GM12878 (cell line): ENCODE data around the gene PHLPP1. TPM values are rescaled to one million over a fixed set of nuclear protein-coding genes. Genes with fewer than 3 reads are reported as not detected.
A peak's percentile ranks its signal among the peaks of the same experiment; 100 is the strongest.

Source experiments
- ATAC-seq: fragments of 200-7000 bp; cut with Tn5 transposase; 3 replicates; pipeline ENCODE4 v1.9.1; 2020; ENCODE audit warnings: mild to moderate bottlenecking, moderate library complexity
- BruUV-seq: library from RNA; stranded (reverse); fragments of 400-500 nt; replicated peaks from 2 replicates; lab custom pipeline; 2021; lab: Mats Ljungman, UMichigan
- CTCF ChIA-PET: fragments of 300-600 bp; sonication (Branson Sonifier 250); formaldehyde crosslinking; extraction: SDS; loops from one replicate; lab custom pipeline; 2021; ENCODE audit warnings: inconsistent platforms; lab: Yijun Ruan, JAX
- POLR2A ChIA-PET: fragments of 350-600 bp; formaldehyde crosslinking; extraction: SDS; loops from one replicate; lab custom pipeline; 2021; ENCODE audit warnings: inconsistent platforms; lab: Charles Lee
- RAD21 ChIA-PET: fragments of 300-600 bp; sonication (Branson Sonifier 250); formaldehyde crosslinking; loops from one replicate; lab custom pipeline; 2023; ENCODE audit warnings: antibody characterized with exemption; ENCODE audit not compliant: unreplicated experiment; lab: Charles Lee
- SMC1A ChIA-PET: fragments of 300-600 bp; sonication (Branson Sonifier 250); formaldehyde crosslinking; loops from one replicate; lab custom pipeline; 2023; ENCODE audit not compliant: unreplicated experiment, uncharacterized antibody; lab: Charles Lee
- DNase-seq: peaks from one replicate; pipeline ENCODE4 v3.0.0-alpha.2; 2011; ENCODE audit warnings: low read depth, low spot score
- FAIRE-seq: peaks from 3 replicates; lab custom pipeline; 2011; peaks lifted over from hg19 to GRCh38; lab: Jason Lieb, UNC
- H2AFZ ChIP-seq: 2 replicates; pipeline ENCODE4 v1.6.0; 2011; ENCODE audit warnings: low read depth, low read length, control low read depth; ENCODE audit not compliant: control insufficient read depth
- H3K27ac ChIP-seq: 2 replicates; pipeline ENCODE4 v1.5.1; 2011; ENCODE audit warnings: control low read depth; ENCODE audit not compliant: control insufficient read depth, insufficient read depth
- H3K27me3 ChIP-seq, 2 experiments: replicated peaks in 1 of 2; 2 replicates each; pipeline versions ENCODE4 v1.6.0 to v1.6.1; 2011; ENCODE audit warnings: low read length in 1 of 2; ENCODE audit not compliant: control insufficient read depth in 2 of 2, insufficient read depth in 2 of 2
- H3K36me3 ChIP-seq, 2 experiments: 2 replicates each; pipeline ENCODE4 v1.5.1; 2011; ENCODE audit warnings: low read length in 1 of 2; ENCODE audit not compliant: control insufficient read depth in 2 of 2, insufficient read depth in 2 of 2
- H3K4me1 ChIP-seq: 2 replicates; pipeline ENCODE4 v1.6.1; 2011; ENCODE audit warnings: mild to moderate bottlenecking, low read length, moderate library complexity, mixed read lengths; ENCODE audit not compliant: control insufficient read depth, insufficient read depth
- H3K4me2 ChIP-seq: 2 replicates; pipeline ENCODE4 v1.6.0; 2011; ENCODE audit warnings: control low read depth; ENCODE audit not compliant: control insufficient read depth, insufficient read depth
- H3K4me3 ChIP-seq: fragments of 200-600 bp; sonication (generic); 2 replicates; pipeline ENCODE4 v1.5.1; 2016
- H3K79me2 ChIP-seq: 2 replicates; pipeline ENCODE4 v1.6.0; 2011; ENCODE audit warnings: low read length; ENCODE audit not compliant: control insufficient read depth, insufficient read depth
- H3K9ac ChIP-seq: 2 replicates; pipeline ENCODE4 v1.8.0; 2011; ENCODE audit warnings: low read length, control low read depth, mixed read lengths; ENCODE audit not compliant: control insufficient read depth, insufficient read depth
- H3K9me3 ChIP-seq: replicated peaks from 3 replicates; pipeline ENCODE4 v1.5.1; 2011; ENCODE audit warnings: mild to moderate bottlenecking, low read length; ENCODE audit not compliant: control insufficient read depth, insufficient read depth
- H4K20me1 ChIP-seq: 2 replicates; pipeline ENCODE4 v1.6.0; 2011; ENCODE audit not compliant: control insufficient read depth, insufficient read depth
- JUNB ChIP-seq: IDR thresholded peaks from 2 replicates; pipeline ENCODE4 v1.6.1; 2016; ENCODE audit warnings: antibody characterized with exemption, mild to moderate bottlenecking
- KDM1A ChIP-seq: fragments of 200-600 bp; sonication (generic); IDR thresholded peaks from 2 replicates; pipeline ENCODE4 v1.6.1; 2016; ENCODE audit warnings: borderline replicate concordance
- NBN ChIP-seq: fragments of 450-650 bp; IDR thresholded peaks from 2 replicates; pipeline ENCODE4 v1.6.1; 2016
- PKNOX1 ChIP-seq: fragments of 450-650 bp; IDR thresholded peaks from 2 replicates; pipeline ENCODE4 v1.6.1; 2016; ENCODE audit warnings: mild to moderate bottlenecking
- ZBTB11 ChIP-seq: fragments of 450-650 bp; formaldehyde crosslinking; IDR thresholded peaks from 2 replicates; pipeline ENCODE4 v1.5.0; 2022; ENCODE audit warnings: mild to moderate bottlenecking, missing genetic modification characterization
- WGBS: methylation state at CpG from one replicate; pipeline ENCODE4 v1.1.6; 2016; ENCODE audit warnings: low lambda C conversion rate; ENCODE audit not compliant: insufficient replicate concordance, insufficient coverage; ENCODE audit errors: missing lambda C conversion rate; 5-methylcytosine and 5-hydroxymethylcytosine counted together
- in situ Hi-C: fragments of 300-500 bp; cut with MboI; formaldehyde crosslinking; loops from 9 replicates; pipeline ENCODE4 v1.14.3; 2018; ENCODE audit warnings: mixed read lengths
- intact Hi-C: fragments of 100-400 bp; cut with micrococcal nuclease; formaldehyde crosslinking; loops from one replicate; pipeline ENCODE4 v1.14.2; 2022; ENCODE audit not compliant: unreplicated experiment
- polyA plus RNA-seq, 11 experiments: library from polyadenylated mRNA; depleted of rRNA in 4 of 11; unstranded in 6 of 11; stranded (reverse) in 5 of 11; fragments of >200 nt; fragmentation: Nextera tagmentation in 4 of 11; fragmentation: Illumina TruSeq in 1 of 11; extraction: Ambion mirVana in 4 of 11; extraction: Trizol in 1 of 11; gene quantifications; 1 replicate in 1 of 11; 2 replicates in 10 of 11; pipeline versions ENCODE4 v1.2.1 to v1.2.3, GENCODE V29; 2011 to 2016; ENCODE audit warnings: inconsistent platforms in 2 of 11, missing spikeins in 2 of 11, low read depth in 1 of 11
- total RNA-seq, 4 experiments: library from RNA; depleted of rRNA in 3 of 4; stranded (reverse); fragments of >200 nt in 3 of 4; fragmentation: Illumina TruSeq in 1 of 4; extraction: Trizol in 1 of 4; gene quantifications; 2 replicates each; pipeline versions ENCODE4 v1.2.1 to v1.2.3, GENCODE V29; 2013 to 2021

PHLPP1 gene
- total and polyA plus RNA-seq, 10 of the 15 experiments (the other 5 are each of a cell fraction or from before 2014, with no cell fraction given), result 0.42 to 7.0 (median 1.9) TPM

GRCh38 chr18:62745089-62745751 lies 29.9 kb downstream of the PHLPP1 start:
- no TSS peak for BruUV-seq
- SMC1A ChIA-PET, result interaction anchor here (0.6 kb wide), 1 partner anchor 24 kb away, joined by 3 read pairs; no protein-coding TSS in a partner anchor
- no peak for FAIRE-seq

More at GRCh38 chr18:62745089-62745751, 29.9 kb downstream of the PHLPP1 start:
- no peak for TF ChIP-seq ZBTB11 (CRISPR knock-in tag)
- no peak for TF ChIP-seq JUNB
- no peak for TF ChIP-seq NBN
- no peak for TF ChIP-seq KDM1A
- 0 out of 2 replicates have a peak, but pooled peaks have one; percentile 24 for TF ChIP-seq PKNOX1
- in situ Hi-C loops (no loop called here), intact Hi-C loops (no loop called here)
- H3K27ac ChIP-seq, result no peak overlapping the region
- no peaks in the 10 kb centered on the region; the same call in none of the 2 replicates for H3K79me2 ChIP-seq
- WGBS, result 58% methylated on average over 3 of the region's 3 CpGs
- ChIA-PET RAD21 (interaction anchor here (0.6 kb wide), 1 partner anchor 70 kb away, joined by 3 read pairs; no protein-coding TSS in a partner anchor), CTCF (interaction anchor here (1.3 kb wide), 1 partner anchor 14 kb away, joined by 3 read pairs; no protein-coding TSS in a partner anchor), POLR2A (no interaction called here)
- H2AFZ ChIP-seq, result no peak overlapping the region
- H3K4me3 ChIP-seq, result no peak overlapping the region
- no peak for DNase-seq
- peak; percentile 62; the same call in 2 of the 3 replicates for ATAC-seq
- H3K9me3 ChIP-seq, result no peaks in the 10 kb centered on the region
- no peaks in the 10 kb centered on the region for H3K36me3 ChIP-seq
- no peaks in the 10 kb centered on the region for H3K27me3 ChIP-seq
- peaks cover 6% of the 10 kb centered on the region for H3K4me1 ChIP-seq
- no peaks in the 10 kb centered on the region for H4K20me1 ChIP-seq
- H3K9ac ChIP-seq, result no peak overlapping the region
- H3K4me2 ChIP-seq, result no peak overlapping the region
